Measurements from ENCODE around the gene ABO.

DNA sequence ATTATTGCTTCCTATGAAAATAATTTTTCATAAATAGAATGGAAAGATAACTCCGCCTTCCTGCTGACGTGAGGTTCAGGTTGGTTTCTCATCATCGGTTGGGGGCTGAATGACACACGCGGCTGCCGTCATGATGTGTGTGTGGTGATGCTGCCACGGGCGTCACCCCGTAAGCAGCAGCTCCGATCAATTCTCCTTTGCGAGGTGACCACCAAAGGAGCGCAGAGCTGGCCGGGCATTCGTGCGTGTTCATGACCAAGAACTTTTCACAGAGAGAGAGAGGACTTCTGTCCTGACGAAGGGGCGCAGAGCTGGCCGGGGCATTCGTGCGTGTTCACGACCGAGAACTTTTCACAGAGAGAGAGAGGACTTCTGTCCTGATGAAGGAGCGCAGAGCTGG lies 30.7 kb upstream of the ABO start:
- TF ChIP-seq, protein P1, sequence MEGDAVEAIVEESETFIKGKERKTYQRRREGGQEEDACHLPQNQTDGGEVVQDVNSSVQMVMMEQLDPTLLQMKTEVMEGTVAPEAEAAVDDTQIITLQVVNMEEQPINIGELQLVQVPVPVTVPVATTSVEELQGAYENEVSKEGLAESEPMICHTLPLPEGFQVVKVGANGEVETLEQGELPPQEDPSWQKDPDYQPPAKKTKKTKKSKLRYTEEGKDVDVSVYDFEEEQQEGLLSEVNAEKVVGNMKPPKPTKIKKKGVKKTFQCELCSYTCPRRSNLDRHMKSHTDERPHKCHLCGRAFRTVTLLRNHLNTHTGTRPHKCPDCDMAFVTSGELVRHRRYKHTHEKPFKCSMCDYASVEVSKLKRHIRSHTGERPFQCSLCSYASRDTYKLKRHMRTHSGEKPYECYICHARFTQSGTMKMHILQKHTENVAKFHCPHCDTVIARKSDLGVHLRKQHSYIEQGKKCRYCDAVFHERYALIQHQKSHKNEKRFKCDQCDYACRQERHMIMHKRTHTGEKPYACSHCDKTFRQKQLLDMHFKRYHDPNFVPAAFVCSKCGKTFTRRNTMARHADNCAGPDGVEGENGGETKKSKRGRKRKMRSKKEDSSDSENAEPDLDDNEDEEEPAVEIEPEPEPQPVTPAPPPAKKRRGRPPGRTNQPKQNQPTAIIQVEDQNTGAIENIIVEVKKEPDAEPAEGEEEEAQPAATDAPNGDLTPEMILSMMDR (IDR thresholded peaks at IDR 0.05), result no peak
- TF ChIP-seq CREM (CRISPR knock-in tag; IDR thresholded peaks at IDR 0.05), result no peak
- TF ChIP-seq NFYB (CRISPR knock-in tag; conservative IDR thresholded peaks at IDR 0.05; ENCODE audit: low read depth), result no peak
- no peak for TF ChIP-seq JUN (CRISPR knock-in tag; IDR thresholded peaks at IDR 0.05)
- TF ChIP-seq, protein P2, sequence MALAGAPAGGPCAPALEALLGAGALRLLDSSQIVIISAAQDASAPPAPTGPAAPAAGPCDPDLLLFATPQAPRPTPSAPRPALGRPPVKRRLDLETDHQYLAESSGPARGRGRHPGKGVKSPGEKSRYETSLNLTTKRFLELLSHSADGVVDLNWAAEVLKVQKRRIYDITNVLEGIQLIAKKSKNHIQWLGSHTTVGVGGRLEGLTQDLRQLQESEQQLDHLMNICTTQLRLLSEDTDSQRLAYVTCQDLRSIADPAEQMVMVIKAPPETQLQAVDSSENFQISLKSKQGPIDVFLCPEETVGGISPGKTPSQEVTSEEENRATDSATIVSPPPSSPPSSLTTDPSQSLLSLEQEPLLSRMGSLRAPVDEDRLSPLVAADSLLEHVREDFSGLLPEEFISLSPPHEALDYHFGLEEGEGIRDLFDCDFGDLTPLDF (CRISPR knock-in tag; IDR thresholded peaks at IDR 0.05), result no peak
- TF ChIP-seq, protein P3, sequence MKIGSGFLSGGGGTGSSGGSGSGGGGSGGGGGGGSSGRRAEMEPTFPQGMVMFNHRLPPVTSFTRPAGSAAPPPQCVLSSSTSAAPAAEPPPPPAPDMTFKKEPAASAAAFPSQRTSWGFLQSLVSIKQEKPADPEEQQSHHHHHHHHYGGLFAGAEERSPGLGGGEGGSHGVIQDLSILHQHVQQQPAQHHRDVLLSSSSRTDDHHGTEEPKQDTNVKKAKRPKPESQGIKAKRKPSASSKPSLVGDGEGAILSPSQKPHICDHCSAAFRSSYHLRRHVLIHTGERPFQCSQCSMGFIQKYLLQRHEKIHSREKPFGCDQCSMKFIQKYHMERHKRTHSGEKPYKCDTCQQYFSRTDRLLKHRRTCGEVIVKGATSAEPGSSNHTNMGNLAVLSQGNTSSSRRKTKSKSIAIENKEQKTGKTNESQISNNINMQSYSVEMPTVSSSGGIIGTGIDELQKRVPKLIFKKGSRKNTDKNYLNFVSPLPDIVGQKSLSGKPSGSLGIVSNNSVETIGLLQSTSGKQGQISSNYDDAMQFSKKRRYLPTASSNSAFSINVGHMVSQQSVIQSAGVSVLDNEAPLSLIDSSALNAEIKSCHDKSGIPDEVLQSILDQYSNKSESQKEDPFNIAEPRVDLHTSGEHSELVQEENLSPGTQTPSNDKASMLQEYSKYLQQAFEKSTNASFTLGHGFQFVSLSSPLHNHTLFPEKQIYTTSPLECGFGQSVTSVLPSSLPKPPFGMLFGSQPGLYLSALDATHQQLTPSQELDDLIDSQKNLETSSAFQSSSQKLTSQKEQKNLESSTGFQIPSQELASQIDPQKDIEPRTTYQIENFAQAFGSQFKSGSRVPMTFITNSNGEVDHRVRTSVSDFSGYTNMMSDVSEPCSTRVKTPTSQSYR (CRISPR knock-in tag; IDR thresholded peaks at IDR 0.05), result no peak
- no peak for TF ChIP-seq NFATC4 (CRISPR knock-in tag; IDR thresholded peaks at IDR 0.05)
- TF ChIP-seq RELA (CRISPR knock-in tag; IDR thresholded peaks at IDR 0.05; ENCODE audit: borderline replicate concordance), result no peak
- TF ChIP-seq ESRRA (CRISPR knock-in tag; IDR thresholded peaks at IDR 0.05; ENCODE audit: borderline replicate concordance), result no peak
- TF ChIP-seq ZNF423 (CRISPR knock-in tag; IDR thresholded peaks at IDR 0.05), result no peak
- TF ChIP-seq ELF4 (CRISPR knock-in tag; IDR thresholded peaks at IDR 0.05; ENCODE audit: low read depth), result no peak
- TF ChIP-seq TP53 (CRISPR knock-in tag; IDR thresholded peaks at IDR 0.05), result no peak
- TF ChIP-seq, protein P4, sequence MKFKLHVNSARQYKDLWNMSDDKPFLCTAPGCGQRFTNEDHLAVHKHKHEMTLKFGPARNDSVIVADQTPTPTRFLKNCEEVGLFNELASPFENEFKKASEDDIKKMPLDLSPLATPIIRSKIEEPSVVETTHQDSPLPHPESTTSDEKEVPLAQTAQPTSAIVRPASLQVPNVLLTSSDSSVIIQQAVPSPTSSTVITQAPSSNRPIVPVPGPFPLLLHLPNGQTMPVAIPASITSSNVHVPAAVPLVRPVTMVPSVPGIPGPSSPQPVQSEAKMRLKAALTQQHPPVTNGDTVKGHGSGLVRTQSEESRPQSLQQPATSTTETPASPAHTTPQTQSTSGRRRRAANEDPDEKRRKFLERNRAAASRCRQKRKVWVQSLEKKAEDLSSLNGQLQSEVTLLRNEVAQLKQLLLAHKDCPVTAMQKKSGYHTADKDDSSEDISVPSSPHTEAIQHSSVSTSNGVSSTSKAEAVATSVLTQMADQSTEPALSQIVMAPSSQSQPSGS (CRISPR knock-in tag; IDR thresholded peaks at IDR 0.05; ENCODE audit: borderline replicate concordance, low read depth), result no peak
- TF ChIP-seq ZNF121 (CRISPR knock-in tag; IDR thresholded peaks at IDR 0.05), result no peak

Measured in WTC11 (cell line).